ENCODE results near the gene HLA-DRB1.

The HLA-DRB1 gene

DNA sequence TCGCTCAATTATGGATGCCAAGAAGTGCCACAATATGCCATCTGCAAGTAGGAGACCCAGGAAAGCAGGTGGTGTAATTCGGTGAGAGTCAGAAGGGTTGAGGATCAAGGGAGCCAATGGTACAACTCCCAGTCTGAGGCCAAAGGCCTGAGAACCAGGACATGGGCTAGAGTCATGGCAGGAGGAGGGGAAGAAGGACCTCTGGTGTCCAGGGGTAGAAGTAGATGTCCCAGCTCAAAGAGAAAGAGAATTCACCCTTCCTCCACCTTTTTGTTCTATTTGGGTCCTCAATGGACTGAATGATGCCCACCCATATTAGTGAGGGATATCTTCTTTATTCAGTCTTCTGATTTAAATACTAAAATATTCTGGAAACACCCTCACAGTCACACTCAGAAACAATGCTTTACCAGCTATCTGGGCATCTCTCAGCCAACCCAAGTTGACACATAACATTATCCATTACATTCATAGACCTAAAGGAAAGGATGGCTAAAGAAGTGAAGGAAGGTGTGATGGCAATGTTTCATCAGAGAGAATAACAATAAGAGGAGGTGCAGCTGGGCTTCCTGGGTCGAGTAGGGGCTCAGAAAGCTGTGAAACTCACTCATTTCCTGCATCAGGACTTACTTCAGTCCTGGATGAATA, 26.4 kb upstream of the HLA-DRB1 start:
- no peak for TF ChIP-seq EZH2 (IDR thresholded peaks at IDR 0.05; ENCODE audit: borderline replicate concordance, low read depth, low read length, severe bottlenecking)
- TF ChIP-seq, protein P1, sequence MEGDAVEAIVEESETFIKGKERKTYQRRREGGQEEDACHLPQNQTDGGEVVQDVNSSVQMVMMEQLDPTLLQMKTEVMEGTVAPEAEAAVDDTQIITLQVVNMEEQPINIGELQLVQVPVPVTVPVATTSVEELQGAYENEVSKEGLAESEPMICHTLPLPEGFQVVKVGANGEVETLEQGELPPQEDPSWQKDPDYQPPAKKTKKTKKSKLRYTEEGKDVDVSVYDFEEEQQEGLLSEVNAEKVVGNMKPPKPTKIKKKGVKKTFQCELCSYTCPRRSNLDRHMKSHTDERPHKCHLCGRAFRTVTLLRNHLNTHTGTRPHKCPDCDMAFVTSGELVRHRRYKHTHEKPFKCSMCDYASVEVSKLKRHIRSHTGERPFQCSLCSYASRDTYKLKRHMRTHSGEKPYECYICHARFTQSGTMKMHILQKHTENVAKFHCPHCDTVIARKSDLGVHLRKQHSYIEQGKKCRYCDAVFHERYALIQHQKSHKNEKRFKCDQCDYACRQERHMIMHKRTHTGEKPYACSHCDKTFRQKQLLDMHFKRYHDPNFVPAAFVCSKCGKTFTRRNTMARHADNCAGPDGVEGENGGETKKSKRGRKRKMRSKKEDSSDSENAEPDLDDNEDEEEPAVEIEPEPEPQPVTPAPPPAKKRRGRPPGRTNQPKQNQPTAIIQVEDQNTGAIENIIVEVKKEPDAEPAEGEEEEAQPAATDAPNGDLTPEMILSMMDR (IDR thresholded peaks at IDR 0.05; ENCODE audit: borderline replicate concordance, extremely low read depth, low read length, poor library complexity, severe bottlenecking), result no peak
- Histone ChIP-seq H4K20me1 (ENCODE audit: insufficient read depth, low read length) (no peaks in the 10 kb centered on the region), H3K27ac (ENCODE audit: low read length) (no peak overlapping the region), H3K27me3 (ENCODE audit: insufficient read depth, low read length, poor library complexity) (no peaks in the 10 kb centered on the region), H3K4me3 (ENCODE audit: low read depth in 1 of 2, low read length in 2 of 2) (no peak overlapping the region), H3K9me3 (ENCODE audit: insufficient read depth, low read length, severe bottlenecking) (no peaks in the 10 kb centered on the region), H3K36me3 (ENCODE audit: insufficient read depth, low read length) (no peaks in the 10 kb centered on the region), H3K4me2 (ENCODE audit: insufficient read depth, low read length) (no peak overlapping the region), H2AFZ (ENCODE audit: low read depth, low read length) (no peak overlapping the region), H3K79me2 (ENCODE audit: insufficient read depth, low read length) (no peaks in the 10 kb centered on the region), H3K4me1 (ENCODE audit: insufficient read depth, low read length) (no peaks in the 10 kb centered on the region), H3K9ac (ENCODE audit: low read depth, low read length) (no peak overlapping the region)
- ATAC-seq (ENCODE audit: insufficient read depth, low read depth) (no peak), DNase-seq (no peak)

DNA sequence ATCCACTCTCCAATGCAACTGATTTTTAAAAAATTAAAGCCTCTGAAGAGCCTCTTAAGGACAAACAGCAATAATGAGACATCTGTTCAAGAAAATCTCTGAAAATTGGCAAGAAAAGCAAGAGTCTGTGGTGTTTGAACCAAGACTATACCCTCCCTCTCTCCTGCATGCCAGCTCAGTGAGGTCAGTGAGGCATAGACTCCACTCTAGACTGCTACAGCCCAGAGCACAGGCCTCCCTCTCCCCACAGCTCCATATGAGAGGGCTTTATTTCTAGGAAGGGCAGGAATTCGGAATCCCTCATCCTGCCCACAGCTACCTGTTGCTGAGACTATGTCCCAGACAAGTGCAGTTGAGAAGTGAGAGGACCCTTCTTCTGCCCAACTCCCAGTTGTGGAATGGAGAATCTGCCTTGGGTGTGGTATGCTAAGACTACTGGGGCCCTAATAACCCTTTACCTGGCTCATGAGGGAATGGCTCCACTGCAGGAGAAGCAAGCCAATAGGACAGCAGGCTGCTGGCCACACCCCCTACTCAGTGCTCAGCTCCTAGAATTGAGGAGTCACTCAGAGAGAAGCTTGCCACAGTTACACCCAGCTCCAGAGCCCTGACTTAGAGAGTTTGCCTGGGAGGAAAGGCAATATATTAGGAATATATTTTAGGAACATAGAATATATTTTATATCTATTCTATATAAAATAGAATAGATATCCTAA, 24.9 kb upstream of the HLA-DRB1 start:
- H4K20me1 ChIP-seq (ENCODE audit: insufficient read depth, low read length), result no peaks in the 10 kb centered on the region
- ATAC-seq (ENCODE audit: insufficient read depth, low read depth) (no peak), DNase-seq (no peak)
- no peak for TF ChIP-seq EZH2 (IDR thresholded peaks at IDR 0.05; ENCODE audit: borderline replicate concordance, low read depth, low read length, severe bottlenecking)
- TF ChIP-seq, protein P1 (IDR thresholded peaks at IDR 0.05; ENCODE audit: borderline replicate concordance, extremely low read depth, low read length, poor library complexity, severe bottlenecking), result no peak
- no peak overlapping the region for H3K4me2 ChIP-seq (ENCODE audit: insufficient read depth, low read length)
- no peak overlapping the region for H3K4me3 ChIP-seq (ENCODE audit: low read depth in 1 of 2, low read length in 2 of 2)
- H3K4me1 ChIP-seq (ENCODE audit: insufficient read depth, low read length), result no peaks in the 10 kb centered on the region
- no peak overlapping the region for H2AFZ ChIP-seq (ENCODE audit: low read depth, low read length)
- H3K9ac ChIP-seq (ENCODE audit: low read depth, low read length), result no peak overlapping the region
- H3K36me3 ChIP-seq (ENCODE audit: insufficient read depth, low read length), result no peaks in the 10 kb centered on the region
- no peaks in the 10 kb centered on the region for H3K27me3 ChIP-seq (ENCODE audit: insufficient read depth, low read length, poor library complexity)
- H3K79me2 ChIP-seq (ENCODE audit: insufficient read depth, low read length), result no peaks in the 10 kb centered on the region
- H3K9me3 ChIP-seq (ENCODE audit: insufficient read depth, low read length, severe bottlenecking), result no peaks in the 10 kb centered on the region
- H3K27ac ChIP-seq (ENCODE audit: low read length), result no peak overlapping the region

DNA sequence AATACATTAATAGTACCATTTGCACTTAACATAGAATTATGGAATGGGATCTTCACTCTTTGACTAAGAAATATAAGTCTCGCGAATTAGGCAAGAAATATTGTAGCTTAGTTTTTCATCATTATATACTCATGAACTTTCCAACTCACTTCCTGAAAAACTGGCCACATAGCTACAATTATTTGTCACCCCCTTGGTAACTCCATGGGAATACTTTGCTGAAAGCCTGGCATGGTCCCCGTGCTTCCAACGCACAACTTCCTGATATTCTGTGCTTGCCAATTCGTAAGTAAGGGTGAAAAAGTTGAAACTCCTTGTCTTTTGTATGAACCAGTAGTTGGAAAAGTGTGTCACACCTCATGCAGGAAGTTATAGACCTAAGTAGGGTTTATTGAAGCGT, 23.8 kb upstream of the HLA-DRB1 start:
- Histone ChIP-seq H3K4me2 (ENCODE audit: insufficient read depth, low read length) (no peak overlapping the region), H3K79me2 (ENCODE audit: insufficient read depth, low read length) (no peaks in the 10 kb centered on the region), H3K4me1 (ENCODE audit: insufficient read depth, low read length) (no peaks in the 10 kb centered on the region), H3K27ac (ENCODE audit: low read length) (no peak overlapping the region), H4K20me1 (ENCODE audit: insufficient read depth, low read length) (no peaks in the 10 kb centered on the region), H3K9ac (ENCODE audit: low read depth, low read length) (no peak overlapping the region), H2AFZ (ENCODE audit: low read depth, low read length) (no peak overlapping the region), H3K4me3 (ENCODE audit: low read depth in 1 of 2, low read length in 2 of 2) (no peak overlapping the region), H3K27me3 (ENCODE audit: insufficient read depth, low read length, poor library complexity) (no peaks in the 10 kb centered on the region), H3K36me3 (ENCODE audit: insufficient read depth, low read length) (no peaks in the 10 kb centered on the region), H3K9me3 (ENCODE audit: insufficient read depth, low read length, severe bottlenecking) (no peaks in the 10 kb centered on the region)
- TF ChIP-seq, protein P1 (IDR thresholded peaks at IDR 0.05; ENCODE audit: borderline replicate concordance, extremely low read depth, low read length, poor library complexity, severe bottlenecking), result no peak
- TF ChIP-seq EZH2 (IDR thresholded peaks at IDR 0.05; ENCODE audit: borderline replicate concordance, low read depth, low read length, severe bottlenecking), result no peak
- DNase-seq (no peak), ATAC-seq (ENCODE audit: insufficient read depth, low read depth) (no peak)
